OCI-LY3 (cell line): ENCODE data around the gene CPED1.

Source experiments
- EZH2phosphoT487 ChIP-seq: fragments of 200-600 bp; shearing (Covaris generic); IDR thresholded peaks from 2 replicates; pipeline ENCODE4 v1.6.1; 2018; ENCODE audit warnings: antibody characterized with exemption, mixed run types, low read depth
- TF ChIP-seq, protein P1 (sequence below): fragments of 200-600, 300-600 bp; sonication (generic); IDR thresholded peaks from 2 replicates; pipeline ENCODE4 v1.5.1; 2014; ENCODE audit warnings: antibody characterized with exemption, low read length, low read depth

- TF ChIP-seq, protein P1, sequence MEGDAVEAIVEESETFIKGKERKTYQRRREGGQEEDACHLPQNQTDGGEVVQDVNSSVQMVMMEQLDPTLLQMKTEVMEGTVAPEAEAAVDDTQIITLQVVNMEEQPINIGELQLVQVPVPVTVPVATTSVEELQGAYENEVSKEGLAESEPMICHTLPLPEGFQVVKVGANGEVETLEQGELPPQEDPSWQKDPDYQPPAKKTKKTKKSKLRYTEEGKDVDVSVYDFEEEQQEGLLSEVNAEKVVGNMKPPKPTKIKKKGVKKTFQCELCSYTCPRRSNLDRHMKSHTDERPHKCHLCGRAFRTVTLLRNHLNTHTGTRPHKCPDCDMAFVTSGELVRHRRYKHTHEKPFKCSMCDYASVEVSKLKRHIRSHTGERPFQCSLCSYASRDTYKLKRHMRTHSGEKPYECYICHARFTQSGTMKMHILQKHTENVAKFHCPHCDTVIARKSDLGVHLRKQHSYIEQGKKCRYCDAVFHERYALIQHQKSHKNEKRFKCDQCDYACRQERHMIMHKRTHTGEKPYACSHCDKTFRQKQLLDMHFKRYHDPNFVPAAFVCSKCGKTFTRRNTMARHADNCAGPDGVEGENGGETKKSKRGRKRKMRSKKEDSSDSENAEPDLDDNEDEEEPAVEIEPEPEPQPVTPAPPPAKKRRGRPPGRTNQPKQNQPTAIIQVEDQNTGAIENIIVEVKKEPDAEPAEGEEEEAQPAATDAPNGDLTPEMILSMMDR = no peak
- no peak for TF ChIP-seq EZH2phosphoT487
Measured at GRCh38 chr7:120992272-120992964, 3.9 kb downstream of the CPED1 start.
